ENCODE data around the gene CD52.

Gene CD52

GRCh38 chr1:26346274-26347033 lies 28.7 kb downstream of the CD52 start (continued):
- TF ChIP-seq WT1 (tag by site-specific recombination; IDR thresholded peaks at IDR 0.05) (no peak), ZNF223 (tag by site-specific recombination; IDR thresholded peaks at IDR 0.05) (no peak)

GRCh38 chr1:26349188-26349876 lies 31.6 kb downstream of the CD52 start:
- CTCF ChIA-PET = interaction anchor here (0.6 to 3.1 kb wide), 6 partner anchors 13 to 74 kb away, joined by 3 to 13 read pairs (median 4); no protein-coding TSS in a partner anchor
- TF ChIP-seq ZNF785 (tag by site-specific recombination; IDR thresholded peaks at IDR 0.05) (no peak), HOXD13 (CRISPR knock-in tag; IDR thresholded peaks at IDR 0.05; ENCODE audit: borderline replicate concordance) (no peak), ZNF114 (tag by site-specific recombination; IDR thresholded peaks at IDR 0.05) (no peak), ZNF792 (tag by site-specific recombination; IDR thresholded peaks at IDR 0.05) (no peak), ZNF23 (tag by site-specific recombination; IDR thresholded peaks at IDR 0.05; ENCODE audit: borderline replicate concordance) (no peak), ZNF138 (tag by site-specific recombination; IDR thresholded peaks at IDR 0.05; ENCODE audit: borderline replicate concordance) (no peak), ZNF214 (tag by site-specific recombination; IDR thresholded peaks at IDR 0.05; ENCODE audit: borderline replicate concordance) (no peak), ZNF544 (tag by site-specific recombination; IDR thresholded peaks at IDR 0.05) (no peak), ZNF26 (tag by site-specific recombination; IDR thresholded peaks at IDR 0.05) (no peak), ZNF768 (tag by site-specific recombination; IDR thresholded peaks at IDR 0.05) (no peak), ZBTB8A (tag by site-specific recombination; IDR thresholded peaks at IDR 0.05) (no peak), PRDM1 (tag by site-specific recombination; IDR thresholded peaks at IDR 0.05) (no peak), ZNF518A (tag by site-specific recombination; conservative IDR thresholded peaks at IDR 0.05; ENCODE audit: low read depth) (no peak), INSM2 (tag by site-specific recombination; IDR thresholded peaks at IDR 0.05) (no peak), ZNF621 (tag by site-specific recombination; IDR thresholded peaks at IDR 0.05) (no peak), PRDM10 (tag by site-specific recombination; IDR thresholded peaks at IDR 0.05) (no peak), MZF1 (tag by site-specific recombination; IDR thresholded peaks at IDR 0.05; ENCODE audit: borderline replicate concordance) (no peak)
- Histone ChIP-seq H3K36me3 (ENCODE audit: control insufficient read depth in 2 of 2, insufficient read depth in 1 of 2, low read length in 2 of 2) (no peaks in the 10 kb centered on the region), H3K27ac (ENCODE audit: extremely low read depth, low read depth, low read length) (no peak overlapping the region), H3K9me3 (ENCODE audit: control insufficient read depth, insufficient read depth, low read depth, low read length) (no peaks in the 10 kb centered on the region), H3K4me1 (ENCODE audit: control insufficient read depth, insufficient read depth, low read length) (no peaks in the 10 kb centered on the region), H3K4me3 (ENCODE audit: low read depth, low read length) (no peak overlapping the region)
- POLR2A ChIA-PET = no interaction called here

All from HEK293 (cell line).